K562 (cell line): ENCODE data around the gene NFE2. TPM values are rescaled to one million over a fixed set of nuclear protein-coding genes. Genes with fewer than 3 reads are reported as not detected.

ENCODE experiments used
- FOXK2 ChIP-seq, 2 experiments: fragments of 450-650 bp; IDR thresholded peaks in 1 of 2; conservative IDR thresholded peaks in 1 of 2; 2 replicates each; pipeline ENCODE4 v1.6.1; 2016; ENCODE audit warnings: low read depth in 2 of 2, mild to moderate bottlenecking in 1 of 2
- ILF3 ChIP-seq: fragments of 450-650 bp; IDR thresholded peaks from 2 replicates; pipeline ENCODE4 v1.6.1; 2018; ENCODE audit warnings: antibody characterized with exemption, mild to moderate bottlenecking, moderate library complexity, borderline replicate concordance
- MCM7 ChIP-seq, 2 experiments: fragments of 450-650 bp; IDR thresholded peaks; 2 replicates each; pipeline ENCODE4 v1.6.1; 2016 to 2018
- MTA2 ChIP-seq: fragments of 450-650 bp; IDR thresholded peaks from 2 replicates; pipeline ENCODE4 v1.6.1; 2016; ENCODE audit warnings: low read depth
- POLR2A ChIP-seq: fragments of 450-650 bp; conservative IDR thresholded peaks from 2 replicates; pipeline ENCODE4 v1.6.1; 2016
- SETDB1 ChIP-seq: IDR thresholded peaks from one replicate; pipeline ENCODE4 v1.6.1; 2012; ENCODE audit warnings: low read length, control low read depth, inconsistent platforms
- SUPT5H ChIP-seq: fragments of 450-650 bp; IDR thresholded peaks from 2 replicates; pipeline ENCODE4 v1.6.1; 2016
- TBL1XR1 ChIP-seq, 2 experiments: IDR thresholded peaks; 2 replicates each; pipeline ENCODE4 v1.6.1; 2012; ENCODE audit warnings: improper control_type of control experiment in 2 of 2, low read length in 2 of 2, mild to moderate bottlenecking in 1 of 2
- TEAD4 ChIP-seq, 2 experiments: sonication (generic) in 1 of 2; formaldehyde crosslinking in 1 of 2; IDR thresholded peaks; 2 replicates each; pipeline versions ENCODE4 v1.6.1 to v1.8.0; 2012 to 2022; ENCODE audit warnings: borderline replicate concordance in 1 of 2, inconsistent platforms in 1 of 2, low read length in 1 of 2, mild to moderate bottlenecking in 1 of 2, missing genetic modification reagents in 1 of 2
- ZNF143 ChIP-seq: sonication (generic); formaldehyde crosslinking; IDR thresholded peaks from 2 replicates; pipeline ENCODE4 v1.9.0; 2022; ENCODE audit warnings: mild to moderate bottlenecking, missing genetic modification reagents
- ZNF41 ChIP-seq: fragments of 250-450 bp; sonication (Bioruptor Pico); conservative IDR thresholded peaks from 2 replicates; pipeline ENCODE4 v1.4.0; 2020; ENCODE audit warnings: mild to moderate bottlenecking
- ZNF445 ChIP-seq: fragments of 250-450 bp; sonication (Bioruptor Pico); IDR thresholded peaks from 2 replicates; pipeline ENCODE4 v1.4.0; 2020; ENCODE audit warnings: low read depth, mild to moderate bottlenecking, moderate library complexity
- ZNF668 ChIP-seq: fragments of 250-450 bp; sonication (Bioruptor Pico); IDR thresholded peaks from 2 replicates; pipeline ENCODE4 v1.8.0; 2022; ENCODE audit warnings: mild to moderate bottlenecking, inconsistent platforms
- polyA plus RNA-seq, 8 experiments: library from polyadenylated mRNA; depleted of rRNA in 4 of 8; stranded (reverse) in 5 of 8; unstranded in 3 of 8; fragments of >200 nt; fragmentation: Nextera tagmentation in 2 of 8; fragmentation: Illumina TruSeq in 1 of 8; extraction: Ambion mirVana in 2 of 8; extraction: Trizol in 1 of 8; gene quantifications; 2 replicates each; pipeline versions ENCODE4 v1.2.1 to v1.2.3, GENCODE V29; 2011 to 2014; ENCODE audit warnings: inconsistent platforms in 1 of 8, missing spikeins in 1 of 8
- total RNA-seq, 7 experiments: library from RNA; depleted of rRNA in 6 of 7; stranded (reverse); fragments of >200 nt in 6 of 7; fragmentation: Illumina TruSeq in 2 of 7; extraction: Trizol in 2 of 7; gene quantifications; 2 replicates each; pipeline versions ENCODE4 v1.2.1 to v1.2.3, GENCODE V29; 2011 to 2021; ENCODE audit warnings: low replicate concordance in 1 of 7
- TF ChIP-seq, protein P1 (sequence below): fragments of 450-650 bp; formaldehyde crosslinking; IDR thresholded peaks from 2 replicates; pipeline ENCODE4 v1.4.0; 2020; ENCODE audit warnings: mild to moderate bottlenecking, moderate library complexity
- TF ChIP-seq, protein P2 (sequence below): fragments of 450-650 bp; formaldehyde crosslinking; IDR thresholded peaks from 2 replicates; pipeline ENCODE4 v1.4.0; 2020; ENCODE audit warnings: mild to moderate bottlenecking
- TF ChIP-seq, protein P3 (sequence below): fragments of 450-650 bp; formaldehyde crosslinking; conservative IDR thresholded peaks from 2 replicates; pipeline ENCODE4 v1.4.0; 2022; ENCODE audit warnings: mild to moderate bottlenecking, missing genetic modification characterization
- TF ChIP-seq, protein P4 (sequence below): fragments of 450-650 bp; formaldehyde crosslinking; IDR thresholded peaks from 2 replicates; pipeline ENCODE4 v1.4.0; 2022; ENCODE audit warnings: mild to moderate bottlenecking, moderate library complexity

NFE2 gene
- total and polyA plus RNA-seq, 9 of the 15 experiments (the other 6 are each of a cell fraction or from before 2014, with no cell fraction given) = 12.3 to 282 (median 208) TPM

DNA sequence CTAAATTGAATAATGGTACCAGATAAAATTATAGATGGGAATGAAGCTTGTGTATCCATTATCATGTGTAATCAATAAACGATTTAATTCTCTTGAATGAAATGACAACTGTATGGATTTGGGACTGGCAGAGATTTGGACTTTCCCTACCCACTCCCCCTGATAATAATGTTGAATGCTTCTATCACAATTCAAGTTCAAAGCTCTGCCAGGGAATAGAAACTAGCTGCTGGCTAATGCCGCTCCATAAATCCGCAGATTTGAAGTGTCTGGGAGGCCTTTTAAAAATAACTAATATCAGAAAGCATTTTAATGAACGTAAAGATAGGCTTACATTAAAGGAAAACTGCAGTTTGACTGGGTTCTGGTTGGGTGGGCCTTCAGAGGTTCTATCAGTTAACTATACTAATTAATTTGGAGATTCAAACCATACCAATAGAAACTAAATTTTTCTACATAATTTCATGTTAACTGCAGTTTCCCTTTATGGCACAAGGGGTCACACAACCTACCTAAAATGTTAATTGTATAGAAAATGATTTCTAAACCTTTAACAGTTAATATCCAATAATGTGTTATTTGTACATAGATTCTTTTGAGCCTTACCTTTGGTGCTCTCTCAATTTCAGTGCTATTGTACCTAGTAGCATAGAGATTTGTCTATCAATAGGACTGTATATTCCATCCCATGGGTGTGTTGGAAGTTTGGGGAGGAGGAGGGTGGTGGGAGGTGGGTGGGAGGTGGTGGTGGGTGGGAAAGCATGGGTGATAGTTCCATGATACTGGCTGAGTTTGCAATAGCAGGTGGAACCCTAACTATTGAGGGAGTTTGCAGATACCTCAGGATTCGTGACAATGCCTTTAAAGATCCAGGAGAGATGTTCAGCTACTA lies 15.4 kb downstream of the NFE2 start (continued):
- TF ChIP-seq, protein P1, sequence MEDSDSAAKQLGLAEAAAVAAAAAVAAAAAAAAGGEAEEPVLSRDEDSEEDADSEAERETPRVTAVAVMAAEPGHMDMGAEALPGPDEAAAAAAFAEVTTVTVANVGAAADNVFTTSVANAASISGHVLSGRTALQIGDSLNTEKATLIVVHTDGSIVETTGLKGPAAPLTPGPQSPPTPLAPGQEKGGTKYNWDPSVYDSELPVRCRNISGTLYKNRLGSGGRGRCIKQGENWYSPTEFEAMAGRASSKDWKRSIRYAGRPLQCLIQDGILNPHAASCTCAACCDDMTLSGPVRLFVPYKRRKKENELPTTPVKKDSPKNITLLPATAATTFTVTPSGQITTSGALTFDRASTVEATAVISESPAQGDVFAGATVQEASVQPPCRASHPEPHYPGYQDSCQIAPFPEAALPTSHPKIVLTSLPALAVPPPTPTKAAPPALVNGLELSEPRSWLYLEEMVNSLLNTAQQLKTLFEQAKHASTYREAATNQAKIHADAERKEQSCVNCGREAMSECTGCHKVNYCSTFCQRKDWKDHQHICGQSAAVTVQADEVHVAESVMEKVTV = peak; percentile 51
- TF ChIP-seq SETDB1 (no peak), ZNF668 (CRISPR knock-in tag) (no peak), MCM7 (IDR thresholded peaks at IDR 0.05) (no peak), TEAD4 (IDR thresholded peaks at IDR 0.05; ENCODE audit: low read length) (peak; percentile 15; the same call in 1 of the 2 replicates), TEAD4 (CRISPR knock-in tag; IDR thresholded peaks at IDR 0.05; ENCODE audit: borderline replicate concordance) (no peak), SUPT5H (peak; percentile 18), ZNF41 (0 out of 2 replicates have a peak, but pooled peaks have one; percentile 38), POLR2A (peak; percentile 12), ZNF445 (CRISPR knock-in tag) (0 out of 2 replicates have a peak, but pooled peaks have one; percentile 25), FOXK2 (conservative IDR thresholded peaks at IDR 0.05 in 1 of 2, IDR thresholded peaks at IDR 0.05 in 1 of 2; ENCODE audit: low read depth in 2 of 2) (no peak), ZNF143 (CRISPR knock-in tag) (no peak), TBL1XR1 (IDR thresholded peaks at IDR 0.05; ENCODE audit: low read length in 2 of 2) (peak in 1 of 2 experiments; percentile 34; a peak in 1 of 4 replicates), MTA2 (no peak), ILF3 (0 out of 2 replicates have a peak, but pooled peaks have one; percentile 72)
- TF ChIP-seq, protein P2, sequence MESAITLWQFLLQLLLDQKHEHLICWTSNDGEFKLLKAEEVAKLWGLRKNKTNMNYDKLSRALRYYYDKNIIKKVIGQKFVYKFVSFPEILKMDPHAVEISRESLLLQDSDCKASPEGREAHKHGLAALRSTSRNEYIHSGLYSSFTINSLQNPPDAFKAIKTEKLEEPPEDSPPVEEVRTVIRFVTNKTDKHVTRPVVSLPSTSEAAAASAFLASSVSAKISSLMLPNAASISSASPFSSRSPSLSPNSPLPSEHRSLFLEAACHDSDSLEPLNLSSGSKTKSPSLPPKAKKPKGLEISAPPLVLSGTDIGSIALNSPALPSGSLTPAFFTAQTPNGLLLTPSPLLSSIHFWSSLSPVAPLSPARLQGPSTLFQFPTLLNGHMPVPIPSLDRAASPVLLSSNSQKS (CRISPR knock-in tag) = peak; percentile 36; the same call in 1 of the 2 replicates
- TF ChIP-seq, protein P3, sequence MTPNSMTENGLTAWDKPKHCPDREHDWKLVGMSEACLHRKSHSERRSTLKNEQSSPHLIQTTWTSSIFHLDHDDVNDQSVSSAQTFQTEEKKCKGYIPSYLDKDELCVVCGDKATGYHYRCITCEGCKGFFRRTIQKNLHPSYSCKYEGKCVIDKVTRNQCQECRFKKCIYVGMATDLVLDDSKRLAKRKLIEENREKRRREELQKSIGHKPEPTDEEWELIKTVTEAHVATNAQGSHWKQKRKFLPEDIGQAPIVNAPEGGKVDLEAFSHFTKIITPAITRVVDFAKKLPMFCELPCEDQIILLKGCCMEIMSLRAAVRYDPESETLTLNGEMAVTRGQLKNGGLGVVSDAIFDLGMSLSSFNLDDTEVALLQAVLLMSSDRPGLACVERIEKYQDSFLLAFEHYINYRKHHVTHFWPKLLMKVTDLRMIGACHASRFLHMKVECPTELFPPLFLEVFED (CRISPR knock-in tag) = 0 out of 2 replicates have a peak, but pooled peaks have one; percentile 5
- TF ChIP-seq, protein P4, sequence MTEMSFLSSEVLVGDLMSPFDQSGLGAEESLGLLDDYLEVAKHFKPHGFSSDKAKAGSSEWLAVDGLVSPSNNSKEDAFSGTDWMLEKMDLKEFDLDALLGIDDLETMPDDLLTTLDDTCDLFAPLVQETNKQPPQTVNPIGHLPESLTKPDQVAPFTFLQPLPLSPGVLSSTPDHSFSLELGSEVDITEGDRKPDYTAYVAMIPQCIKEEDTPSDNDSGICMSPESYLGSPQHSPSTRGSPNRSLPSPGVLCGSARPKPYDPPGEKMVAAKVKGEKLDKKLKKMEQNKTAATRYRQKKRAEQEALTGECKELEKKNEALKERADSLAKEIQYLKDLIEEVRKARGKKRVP = 0 out of 2 replicates have a peak, but pooled peaks have one; percentile 15
- TF ChIP-seq, all 486 proteins: peak for 25
